ENCODE data around the gene TMEM260.

DNA sequence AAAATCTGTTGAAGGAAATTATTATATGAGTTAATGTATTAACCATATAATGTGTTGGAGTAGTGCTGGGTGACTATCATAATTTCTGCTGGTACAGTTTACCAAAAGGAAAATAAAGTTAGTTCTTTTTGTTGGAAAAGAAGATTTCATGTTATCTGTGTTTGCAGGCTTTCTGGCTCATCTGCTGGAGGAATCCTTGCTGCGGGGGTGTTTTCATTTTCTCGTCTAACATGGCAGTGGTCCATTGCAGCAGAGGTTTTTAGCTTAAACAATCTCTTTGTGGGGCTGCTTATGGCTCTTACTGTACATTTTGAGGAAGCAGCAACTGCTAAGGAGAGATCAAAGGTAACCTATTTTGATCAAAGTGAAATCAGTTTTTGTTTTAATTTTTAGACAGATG lies 24.1 kb downstream of the TMEM260 start:
- TF ChIP-seq, protein P1, sequence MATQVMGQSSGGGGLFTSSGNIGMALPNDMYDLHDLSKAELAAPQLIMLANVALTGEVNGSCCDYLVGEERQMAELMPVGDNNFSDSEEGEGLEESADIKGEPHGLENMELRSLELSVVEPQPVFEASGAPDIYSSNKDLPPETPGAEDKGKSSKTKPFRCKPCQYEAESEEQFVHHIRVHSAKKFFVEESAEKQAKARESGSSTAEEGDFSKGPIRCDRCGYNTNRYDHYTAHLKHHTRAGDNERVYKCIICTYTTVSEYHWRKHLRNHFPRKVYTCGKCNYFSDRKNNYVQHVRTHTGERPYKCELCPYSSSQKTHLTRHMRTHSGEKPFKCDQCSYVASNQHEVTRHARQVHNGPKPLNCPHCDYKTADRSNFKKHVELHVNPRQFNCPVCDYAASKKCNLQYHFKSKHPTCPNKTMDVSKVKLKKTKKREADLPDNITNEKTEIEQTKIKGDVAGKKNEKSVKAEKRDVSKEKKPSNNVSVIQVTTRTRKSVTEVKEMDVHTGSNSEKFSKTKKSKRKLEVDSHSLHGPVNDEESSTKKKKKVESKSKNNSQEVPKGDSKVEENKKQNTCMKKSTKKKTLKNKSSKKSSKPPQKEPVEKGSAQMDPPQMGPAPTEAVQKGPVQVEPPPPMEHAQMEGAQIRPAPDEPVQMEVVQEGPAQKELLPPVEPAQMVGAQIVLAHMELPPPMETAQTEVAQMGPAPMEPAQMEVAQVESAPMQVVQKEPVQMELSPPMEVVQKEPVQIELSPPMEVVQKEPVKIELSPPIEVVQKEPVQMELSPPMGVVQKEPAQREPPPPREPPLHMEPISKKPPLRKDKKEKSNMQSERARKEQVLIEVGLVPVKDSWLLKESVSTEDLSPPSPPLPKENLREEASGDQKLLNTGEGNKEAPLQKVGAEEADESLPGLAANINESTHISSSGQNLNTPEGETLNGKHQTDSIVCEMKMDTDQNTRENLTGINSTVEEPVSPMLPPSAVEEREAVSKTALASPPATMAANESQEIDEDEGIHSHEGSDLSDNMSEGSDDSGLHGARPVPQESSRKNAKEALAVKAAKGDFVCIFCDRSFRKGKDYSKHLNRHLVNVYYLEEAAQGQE (IDR thresholded peaks at IDR 0.05; ENCODE audit: insufficient read depth in 1 of 2, low read depth in 2 of 2, low read length in 2 of 2), result no peak
- no peak for TF ChIP-seq POLR2AphosphoS5 (IDR thresholded peaks at IDR 0.05; ENCODE audit: low read depth, low read length)
- no peak for TF ChIP-seq TAF1 (IDR thresholded peaks at IDR 0.05; ENCODE audit: borderline replicate concordance, insufficient read depth, low read length)
